Measurements from ENCODE around the gene SCYL1.

DNA sequence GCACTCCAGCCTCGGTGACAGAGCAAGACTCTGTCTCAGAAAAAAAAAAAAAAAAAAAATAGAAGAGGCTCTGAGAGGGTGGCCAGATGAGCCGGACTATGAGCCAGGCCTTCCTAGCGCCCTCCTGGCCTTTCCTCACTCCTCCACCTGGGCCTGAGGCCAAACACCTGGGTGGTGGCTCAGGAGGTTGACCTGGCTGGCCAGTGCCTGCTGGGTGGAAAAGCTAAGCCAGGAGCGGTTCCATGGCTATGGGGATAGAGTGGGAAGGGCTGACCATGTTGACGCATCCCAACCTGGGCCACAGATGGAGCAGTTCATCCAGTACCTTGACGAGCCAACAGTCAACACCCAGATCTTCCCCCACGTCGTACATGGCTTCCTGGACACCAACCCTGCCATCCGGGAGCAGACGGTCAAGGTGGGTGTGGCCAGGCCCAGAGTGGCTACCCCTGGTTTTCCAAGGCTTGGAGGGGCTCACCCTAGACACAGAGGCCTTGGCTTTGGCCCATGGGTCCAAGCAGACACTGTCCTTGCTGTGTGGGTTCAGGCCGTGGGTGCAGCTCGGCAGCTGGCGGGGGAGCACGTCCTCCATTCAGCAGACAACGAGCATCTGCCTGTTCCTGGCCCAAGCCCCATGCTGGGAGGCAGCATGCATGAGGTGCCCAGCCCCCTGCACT is 7.6 kb downstream of the SCYL1 start:
- TF ChIP-seq POLR2AphosphoS5 (IDR thresholded peaks at IDR 0.05; ENCODE audit: low read depth, low read length) (no peak), TAF1 (IDR thresholded peaks at IDR 0.05; ENCODE audit: borderline replicate concordance, insufficient read depth, low read length) (no peak), FOXP2 (optimal IDR thresholded peaks at IDR 0.05; ENCODE audit: borderline replicate concordance, extremely low read depth, extremely low read length, insufficient read depth) (no peak)
- TF ChIP-seq, protein P1, sequence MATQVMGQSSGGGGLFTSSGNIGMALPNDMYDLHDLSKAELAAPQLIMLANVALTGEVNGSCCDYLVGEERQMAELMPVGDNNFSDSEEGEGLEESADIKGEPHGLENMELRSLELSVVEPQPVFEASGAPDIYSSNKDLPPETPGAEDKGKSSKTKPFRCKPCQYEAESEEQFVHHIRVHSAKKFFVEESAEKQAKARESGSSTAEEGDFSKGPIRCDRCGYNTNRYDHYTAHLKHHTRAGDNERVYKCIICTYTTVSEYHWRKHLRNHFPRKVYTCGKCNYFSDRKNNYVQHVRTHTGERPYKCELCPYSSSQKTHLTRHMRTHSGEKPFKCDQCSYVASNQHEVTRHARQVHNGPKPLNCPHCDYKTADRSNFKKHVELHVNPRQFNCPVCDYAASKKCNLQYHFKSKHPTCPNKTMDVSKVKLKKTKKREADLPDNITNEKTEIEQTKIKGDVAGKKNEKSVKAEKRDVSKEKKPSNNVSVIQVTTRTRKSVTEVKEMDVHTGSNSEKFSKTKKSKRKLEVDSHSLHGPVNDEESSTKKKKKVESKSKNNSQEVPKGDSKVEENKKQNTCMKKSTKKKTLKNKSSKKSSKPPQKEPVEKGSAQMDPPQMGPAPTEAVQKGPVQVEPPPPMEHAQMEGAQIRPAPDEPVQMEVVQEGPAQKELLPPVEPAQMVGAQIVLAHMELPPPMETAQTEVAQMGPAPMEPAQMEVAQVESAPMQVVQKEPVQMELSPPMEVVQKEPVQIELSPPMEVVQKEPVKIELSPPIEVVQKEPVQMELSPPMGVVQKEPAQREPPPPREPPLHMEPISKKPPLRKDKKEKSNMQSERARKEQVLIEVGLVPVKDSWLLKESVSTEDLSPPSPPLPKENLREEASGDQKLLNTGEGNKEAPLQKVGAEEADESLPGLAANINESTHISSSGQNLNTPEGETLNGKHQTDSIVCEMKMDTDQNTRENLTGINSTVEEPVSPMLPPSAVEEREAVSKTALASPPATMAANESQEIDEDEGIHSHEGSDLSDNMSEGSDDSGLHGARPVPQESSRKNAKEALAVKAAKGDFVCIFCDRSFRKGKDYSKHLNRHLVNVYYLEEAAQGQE (IDR thresholded peaks at IDR 0.05; ENCODE audit: insufficient read depth in 1 of 2, low read depth in 2 of 2, low read length in 2 of 2), result no peak

Measured in PFSK-1 (cell line).